IMR-90 (cell line): ENCODE results near the gene ABCA4. TPM values are rescaled to one million over a fixed set of nuclear protein-coding genes. Genes with fewer than 3 reads are reported as not detected.
A peak's percentile ranks its signal among the peaks of the same experiment; 100 is the strongest.

Experiments
- ATAC-seq: fragments of 200-7000 bp; cut with Tn5 transposase; 2 replicates; pipeline ENCODE4 v1.9.1; 2020; ENCODE audit warnings: low read depth, mild to moderate bottlenecking, moderate library complexity
- BruUV-seq: library from RNA; stranded (reverse); fragments of 400-500 nt; replicated peaks from 2 replicates; lab custom pipeline; 2021; lab: Mats Ljungman, UMichigan
- CTCF ChIA-PET: fragments of 300-600 bp; formaldehyde crosslinking; extraction: SDS; loops from one replicate; lab custom pipeline; 2021; ENCODE audit warnings: antibody characterized with exemption; lab: Yijun Ruan, JAX
- POLR2A ChIA-PET: fragments of 300-600 bp; sonication (Branson Sonifier 250); formaldehyde crosslinking; loops from one replicate; lab custom pipeline; 2022; ENCODE audit warnings: antibody characterized with exemption; ENCODE audit not compliant: unreplicated experiment; lab: Charles Lee
- DNase-seq: peaks from one replicate; pipeline ENCODE4 v3.0.0; 2013
- H2AFZ ChIP-seq: replicated peaks from 2 replicates; pipeline ENCODE3; 2013; ENCODE audit warnings: low read length, mild to moderate bottlenecking; ENCODE audit not compliant: poor library complexity
- H2AK5ac ChIP-seq: 2 replicates; pipeline ENCODE4 v1.6.1; 2013; ENCODE audit warnings: low read depth, low read length, inconsistent platforms
- H2AK9ac ChIP-seq: replicated peaks from 2 replicates; pipeline ENCODE3; 2013; ENCODE audit warnings: mild to moderate bottlenecking, low read depth, low read length, moderate library complexity; ENCODE audit not compliant: poor library complexity
- H2BK120ac ChIP-seq: 2 replicates; pipeline ENCODE4 v1.6.1; 2013; ENCODE audit warnings: low read depth, low read length, inconsistent platforms
- H2BK15ac ChIP-seq: 3 replicates; pipeline ENCODE4 v1.6.1; 2013; ENCODE audit warnings: low read depth, low read length, inconsistent platforms
- H2BK20ac ChIP-seq: 2 replicates; pipeline ENCODE4 v1.6.1; 2013; ENCODE audit warnings: low read depth, mild to moderate bottlenecking, inconsistent platforms, low read length, moderate library complexity
- H2BK5ac ChIP-seq: 2 replicates; pipeline ENCODE4 v1.6.1; 2013; ENCODE audit warnings: mild to moderate bottlenecking, low read depth, low read length, inconsistent platforms; ENCODE audit not compliant: poor library complexity, severe bottlenecking
- H3K14ac ChIP-seq: replicated peaks from 2 replicates; pipeline ENCODE4 v1.6.1; 2013; ENCODE audit warnings: low read depth, low read length, inconsistent platforms
- H3K18ac ChIP-seq: 2 replicates; pipeline ENCODE4 v1.6.1; 2013; ENCODE audit warnings: low read depth, low read length, control low read depth
- H3K23ac ChIP-seq: 2 replicates; pipeline ENCODE4 v1.6.1; 2013; ENCODE audit warnings: low read depth, low read length, inconsistent platforms
- H3K27ac ChIP-seq: 2 replicates; pipeline ENCODE4 v1.5.1; 2013; ENCODE audit warnings: mild to moderate bottlenecking, control low read depth, low read length; ENCODE audit not compliant: insufficient read depth
- H3K27me3 ChIP-seq: 2 replicates; pipeline ENCODE4 v1.6.1; 2013; ENCODE audit warnings: low read length; ENCODE audit not compliant: control insufficient read depth, insufficient read depth
- H3K36me3 ChIP-seq: 2 replicates; pipeline ENCODE4 v1.6.1; 2013; ENCODE audit warnings: low read length, mixed read lengths; ENCODE audit not compliant: control insufficient read depth, insufficient read depth
- H3K4ac ChIP-seq: 2 replicates; pipeline ENCODE4 v1.6.1; 2013; ENCODE audit warnings: low read depth, low read length, inconsistent platforms
- H3K4me1 ChIP-seq: 2 replicates; pipeline ENCODE4 v1.6.1; 2013; ENCODE audit warnings: low read length, mixed read lengths; ENCODE audit not compliant: control insufficient read depth, insufficient read depth
- H3K4me2 ChIP-seq: 2 replicates; pipeline ENCODE4 v1.6.1; 2013; ENCODE audit warnings: low read depth, mild to moderate bottlenecking, control low read depth, low read length, moderate library complexity
- H3K4me3 ChIP-seq: 2 replicates; pipeline ENCODE4 v1.5.1; 2013; ENCODE audit warnings: low read depth, mild to moderate bottlenecking, control low read depth, low read length, moderate library complexity; ENCODE audit not compliant: insufficient read depth
- H3K56ac ChIP-seq: 2 replicates; pipeline ENCODE4 v1.6.1; 2013; ENCODE audit warnings: low read length, inconsistent platforms; ENCODE audit not compliant: insufficient read depth; ENCODE audit errors: extremely low read depth
- H3K79me1 ChIP-seq, 2 experiments: 2 replicates each; pipeline ENCODE4 v1.6.1; 2013; ENCODE audit warnings: low read length in 2 of 2, inconsistent platforms in 1 of 2, low read depth in 1 of 2
- H3K9ac ChIP-seq: 2 replicates; pipeline ENCODE4 v1.6.1; 2013; ENCODE audit warnings: low read depth, low read length, control low read depth
- H3K9me1 ChIP-seq: 2 replicates; pipeline ENCODE4 v1.6.1; 2013; ENCODE audit warnings: low read length, inconsistent platforms; ENCODE audit not compliant: insufficient read depth
- H3K9me3 ChIP-seq: 2 replicates; pipeline ENCODE4 v1.6.1; 2013; ENCODE audit warnings: low read length; ENCODE audit not compliant: control insufficient read depth, insufficient read depth
- H4K20me1 ChIP-seq: 2 replicates; pipeline ENCODE4 v1.6.1; 2013; ENCODE audit warnings: low read length, inconsistent platforms; ENCODE audit not compliant: insufficient read depth
- H4K5ac ChIP-seq: 2 replicates; pipeline ENCODE4 v1.6.1; 2013; ENCODE audit warnings: mild to moderate bottlenecking, low read depth, low read length, control low read depth
- H4K8ac ChIP-seq, 2 experiments: 2 replicates each; pipeline ENCODE4 v1.6.1; 2013; ENCODE audit warnings: low read depth in 2 of 2, low read length in 2 of 2, control low read depth in 1 of 2, inconsistent platforms in 1 of 2
- H4K91ac ChIP-seq: 2 replicates; pipeline ENCODE4 v1.6.1; 2013; ENCODE audit warnings: low read depth, low read length, inconsistent platforms; ENCODE audit not compliant: insufficient read depth
- BHLHE40 ChIP-seq: fragments of 150-350 bp; IDR thresholded peaks from 2 replicates; pipeline ENCODE4 v1.6.1; 2016; ENCODE audit warnings: mild to moderate bottlenecking, low read depth, low read length
- CEBPB ChIP-seq: IDR thresholded peaks from 2 replicates; pipeline ENCODE4 v1.6.1; 2012; ENCODE audit warnings: low read depth, low read length, improper control_type of control experiment
- CHD1 ChIP-seq: IDR thresholded peaks from 2 replicates; pipeline ENCODE4 v1.6.1; 2012; ENCODE audit warnings: low read depth, low read length, improper control_type of control experiment
- CTCF ChIP-seq: conservative IDR thresholded peaks from 2 replicates; pipeline ENCODE4 v1.5.1; 2012; ENCODE audit warnings: mild to moderate bottlenecking, low read depth, low read length, improper control_type of control experiment
- ELK1 ChIP-seq: fragments of 150-350 bp; IDR thresholded peaks from 2 replicates; pipeline ENCODE4 v1.6.1; 2016; ENCODE audit warnings: low read depth, mild to moderate bottlenecking, low read length, moderate library complexity, borderline replicate concordance
- FOS ChIP-seq: fragments of 150-350 bp; IDR thresholded peaks from 2 replicates; pipeline ENCODE4 v1.6.1; 2016; ENCODE audit warnings: low read depth, low read length
- MAFK ChIP-seq: IDR thresholded peaks from 2 replicates; pipeline ENCODE4 v1.6.1; 2012; ENCODE audit warnings: low read depth, low read length, improper control_type of control experiment
- MAZ ChIP-seq: IDR thresholded peaks from 2 replicates; pipeline ENCODE4 v1.6.1; 2012; ENCODE audit warnings: low read depth, mild to moderate bottlenecking, low read length, improper control_type of control experiment, moderate library complexity, borderline replicate concordance
- MXI1 ChIP-seq: IDR thresholded peaks from 2 replicates; pipeline ENCODE4 v1.6.1; 2012; ENCODE audit warnings: low read depth, mild to moderate bottlenecking, low read length, moderate library complexity, borderline replicate concordance
- NFE2L2 ChIP-seq: fragments of 150-350 bp; IDR thresholded peaks from 2 replicates; pipeline ENCODE4 v1.6.1; 2016; ENCODE audit warnings: low read depth, mild to moderate bottlenecking, low read length
- POLR2A ChIP-seq: IDR thresholded peaks from 2 replicates; pipeline ENCODE4 v1.6.1; 2012; ENCODE audit warnings: mild to moderate bottlenecking, low read depth, low read length
- RAD21 ChIP-seq: IDR thresholded peaks from 2 replicates; pipeline ENCODE4 v1.6.1; 2012; ENCODE audit warnings: low read length, improper control_type of control experiment
- RCOR1 ChIP-seq: IDR thresholded peaks from 2 replicates; pipeline ENCODE4 v1.6.1; 2012; ENCODE audit warnings: mild to moderate bottlenecking, low read length, improper control_type of control experiment; ENCODE audit not compliant: insufficient replicate concordance
- RFX5 ChIP-seq: IDR thresholded peaks from 2 replicates; pipeline ENCODE4 v1.8.0; 2012; ENCODE audit warnings: low read depth, mild to moderate bottlenecking, low read length, moderate library complexity
- SMC3 ChIP-seq: fragments of 150-350 bp; IDR thresholded peaks from 2 replicates; pipeline ENCODE4 v1.6.1; 2016; ENCODE audit warnings: low read depth, mild to moderate bottlenecking, antibody characterized with exemption, low read length, moderate library complexity
- USF2 ChIP-seq: fragments of 150-350 bp; IDR thresholded peaks from 2 replicates; pipeline ENCODE4 v1.6.1; 2017; ENCODE audit warnings: mild to moderate bottlenecking, antibody characterized with exemption, low read length, low read depth
- WGBS, 2 experiments: methylation state at CpG; one replicate each; pipeline versions ENCODE4 v1.1.5 to v1.1.7; 2013; ENCODE audit warnings: missing lambda C conversion rate in 2 of 2; ENCODE audit not compliant: insufficient read length in 1 of 2; ENCODE audit errors: extremely low coverage in 2 of 2; 5-methylcytosine and 5-hydroxymethylcytosine counted together
- dilution Hi-C: fragments of 300-500 bp; cut with HindIII; formaldehyde crosslinking; loops from one replicate; pipeline ENCODE4 v1.14.3; 2018; ENCODE audit warnings: low sequenced_read_pairs; ENCODE audit not compliant: unreplicated experiment
- in situ Hi-C: fragments of 300-500 bp; cut with MboI; formaldehyde crosslinking; loops from 3 replicates; pipeline ENCODE4 v1.14.3; 2019; ENCODE audit warnings: low sequenced_read_pairs, inconsistent platforms, mixed read lengths
- intact Hi-C: fragments of 100-400 bp; cut with micrococcal nuclease; formaldehyde crosslinking; loops from 2 replicates; pipeline ENCODE4 v1.10.0; 2022
- polyA plus RNA-seq, 3 experiments: library from polyadenylated mRNA; depleted of rRNA; stranded (reverse); fragments of >200 nt; gene quantifications; 2 replicates each; pipeline ENCODE4 v1.2.3, GENCODE V29; 2012; ENCODE audit warnings: low replicate concordance in 1 of 3
- total RNA-seq: library from RNA; depleted of rRNA; stranded (reverse); fragments of >200 nt; gene quantifications from 2 replicates; pipeline ENCODE4 v1.2.3, GENCODE V29; 2012

ABCA4 gene
- total and polyA plus RNA-seq, 2 of the 4 experiments (the other 2 are of a cell fraction) = under 0.01 to 0.36 TPM

- Histone ChIP-seq H4K91ac (peak overlapping the region; percentile 40; the same call in 1 of the 2 replicates), H3K9me3 (no peaks in the 10 kb centered on the region), H3K9ac (no peak overlapping the region), H2AK9ac (no peak overlapping the region), H3K4me3 (no peak overlapping the region), H3K4me1 (peaks cover 14% of the 10 kb centered on the region), H2BK5ac (peak overlapping the region; percentile 48), H3K4me2 (no peak overlapping the region), H4K5ac (peak overlapping the region; percentile 32; the same call in 1 of the 2 replicates), H2BK120ac (no peak overlapping the region), H3K18ac (peak overlapping the region; percentile 43; the same call in 1 of the 2 replicates), H3K14ac (no peak overlapping the region), H2BK15ac (no peak overlapping the region), H2BK20ac (no peak overlapping the region), H3K9me1 (no peaks in the 10 kb centered on the region), H2AK5ac (no peak overlapping the region; the same call in 1 of the 2 replicates), H3K79me1 (no peaks in the 10 kb centered on the region), H4K20me1 (no peaks in the 10 kb centered on the region), H4K8ac (no peak overlapping the region; a peak in 1 of 4 replicates), H3K23ac (no peak overlapping the region), H3K27ac (peak overlapping the region; percentile 33; the same call in 1 of the 2 replicates), H3K36me3 (no peaks in the 10 kb centered on the region), H2AFZ (no peak overlapping the region), H3K4ac (no peak overlapping the region), H3K56ac (no peak overlapping the region), H3K27me3 (peaks cover under 1% of the 10 kb centered on the region; the same call in 1 of the 2 replicates)
- no TSS peak for BruUV-seq
- ChIA-PET POLR2A (no interaction called here), CTCF (interaction anchor here (0.5 kb wide), 1 partner anchor 13 kb away, joined by 7 read pairs; no protein-coding TSS in a partner anchor)
- intact Hi-C loops (no loop called here), in situ Hi-C loops (no loop called here), dilution Hi-C loops (no loop called here)
- TF ChIP-seq CHD1 (no peak), SMC3 (no peak), POLR2A (no peak), BHLHE40 (no peak), RAD21 (no peak), USF2 (no peak), ELK1 (no peak), CTCF (no peak), FOS (no peak), MXI1 (no peak), RFX5 (no peak), MAZ (no peak), NFE2L2 (no peak), CEBPB (no peak), RCOR1 (no peak), MAFK (no peak)
- no CpG with 5 or more reads among the region's 5 CpGs for WGBS, 2 experiments
- ATAC-seq = no peak
- DNase-seq = no peak
These were observed 131.3 kb downstream of the ABCA4 start for GRCh38 chr1:93989601-93990000.
